ENCODE data around the gene ADGRA1. TPM values are rescaled to one million over a fixed set of nuclear protein-coding genes. Genes with fewer than 3 reads are reported as not detected.
"Not testable (repeated sequence)": the region's sequence is repeated elsewhere in the genome, so short reads cannot be mapped to it uniquely, and the experiment has no call there.

ADGRA1 gene
- total RNA-seq, 1 donor from 2014 or later: 9.1 TPM

DNA sequence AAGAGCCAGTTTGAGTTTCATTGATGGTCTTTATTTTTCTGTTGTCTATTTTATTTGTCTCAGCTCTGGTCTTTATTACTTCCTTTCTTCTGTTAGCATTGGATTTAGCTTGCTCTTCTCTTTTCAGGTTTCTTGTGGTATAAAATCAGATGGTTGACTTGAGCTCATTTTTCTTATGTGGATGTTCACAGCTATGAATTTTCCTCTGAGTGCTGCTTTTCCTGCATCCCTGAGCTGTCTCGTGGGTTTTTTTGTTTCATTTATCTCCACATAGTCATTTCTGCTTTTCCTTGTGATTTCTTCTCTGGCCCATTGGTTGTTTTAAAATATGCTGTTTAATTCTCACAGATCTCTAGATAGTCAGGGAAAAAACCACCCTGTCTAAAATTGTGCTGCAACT, 19.7 kb downstream of the ADGRA1 start:
- H3K4me3 Mint-ChIP-seq (ENCODE audit: unreplicated experiment): no peak overlapping the region
- no peak for DNase-seq
- peaks cover 6% of the 10 kb centered on the region for H3K4me1 Mint-ChIP-seq (ENCODE audit: low read depth, unreplicated experiment)
- H3K27ac Mint-ChIP-seq (ENCODE audit: unreplicated experiment): no peak overlapping the region
- peaks cover 15% of the 10 kb centered on the region for H3K27me3 Mint-ChIP-seq (ENCODE audit: unreplicated experiment)
- H3K36me3 Mint-ChIP-seq (ENCODE audit: unreplicated experiment): peaks cover 23% of the 10 kb centered on the region
- H3K9me3 Mint-ChIP-seq (ENCODE audit: unreplicated experiment): peaks cover 10% of the 10 kb centered on the region
- TF ChIP-seq, protein P1, sequence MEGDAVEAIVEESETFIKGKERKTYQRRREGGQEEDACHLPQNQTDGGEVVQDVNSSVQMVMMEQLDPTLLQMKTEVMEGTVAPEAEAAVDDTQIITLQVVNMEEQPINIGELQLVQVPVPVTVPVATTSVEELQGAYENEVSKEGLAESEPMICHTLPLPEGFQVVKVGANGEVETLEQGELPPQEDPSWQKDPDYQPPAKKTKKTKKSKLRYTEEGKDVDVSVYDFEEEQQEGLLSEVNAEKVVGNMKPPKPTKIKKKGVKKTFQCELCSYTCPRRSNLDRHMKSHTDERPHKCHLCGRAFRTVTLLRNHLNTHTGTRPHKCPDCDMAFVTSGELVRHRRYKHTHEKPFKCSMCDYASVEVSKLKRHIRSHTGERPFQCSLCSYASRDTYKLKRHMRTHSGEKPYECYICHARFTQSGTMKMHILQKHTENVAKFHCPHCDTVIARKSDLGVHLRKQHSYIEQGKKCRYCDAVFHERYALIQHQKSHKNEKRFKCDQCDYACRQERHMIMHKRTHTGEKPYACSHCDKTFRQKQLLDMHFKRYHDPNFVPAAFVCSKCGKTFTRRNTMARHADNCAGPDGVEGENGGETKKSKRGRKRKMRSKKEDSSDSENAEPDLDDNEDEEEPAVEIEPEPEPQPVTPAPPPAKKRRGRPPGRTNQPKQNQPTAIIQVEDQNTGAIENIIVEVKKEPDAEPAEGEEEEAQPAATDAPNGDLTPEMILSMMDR (IDR thresholded peaks at IDR 0.05; ENCODE audit: partially characterized antibody, unreplicated experiment): no peak

DNA sequence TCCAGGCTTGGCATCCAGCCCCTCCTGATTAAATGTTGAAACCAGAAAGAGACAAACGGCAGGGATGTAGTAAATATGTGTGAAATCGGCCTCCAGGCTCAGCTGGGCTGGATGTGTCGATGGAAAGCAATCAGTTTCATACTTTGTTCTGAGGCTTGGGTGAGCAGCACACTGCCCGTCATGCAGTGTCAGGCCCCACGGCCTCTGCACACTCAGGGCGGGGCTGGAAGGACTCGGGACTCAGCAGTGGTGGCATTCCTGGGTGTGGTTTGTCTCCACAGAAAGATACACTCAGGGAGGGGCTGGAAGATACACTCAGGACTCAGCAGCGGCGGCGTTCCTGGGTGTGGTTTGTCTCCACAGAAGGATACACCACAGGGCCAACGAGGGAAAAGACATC, 22.0 kb downstream of the ADGRA1 start:
- peaks cover 3% of the 10 kb centered on the region for H3K4me1 Mint-ChIP-seq (ENCODE audit: low read depth, unreplicated experiment)

DNA sequence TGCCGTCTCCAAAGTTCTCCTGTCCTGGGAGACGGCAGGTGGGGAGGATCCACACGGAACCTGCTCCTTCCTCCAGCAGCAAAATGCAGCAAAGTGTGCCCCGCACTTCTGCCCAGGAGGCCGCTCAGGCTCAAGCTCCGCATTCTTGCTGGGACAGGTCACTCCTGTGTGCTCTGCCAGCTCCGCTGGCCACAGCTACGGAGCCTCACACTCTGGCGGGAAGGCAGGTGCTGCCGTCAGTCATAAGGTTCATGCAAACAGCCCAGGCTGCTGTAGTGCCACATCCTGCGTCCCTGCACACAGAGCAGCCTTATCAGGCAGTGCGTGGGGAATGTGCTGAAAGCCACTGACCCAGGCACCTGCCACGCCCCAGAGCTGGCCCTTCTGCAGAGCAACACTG, 22.4 kb downstream of the ADGRA1 start:
- peaks cover 12% of the 10 kb centered on the region for H3K9me3 Mint-ChIP-seq (ENCODE audit: unreplicated experiment)
- H3K4me1 Mint-ChIP-seq (ENCODE audit: low read depth, unreplicated experiment): no peaks in the 10 kb centered on the region
- peaks cover 15% of the 10 kb centered on the region for H3K27me3 Mint-ChIP-seq (ENCODE audit: unreplicated experiment)
- peaks cover 34% of the 10 kb centered on the region for H3K36me3 Mint-ChIP-seq (ENCODE audit: unreplicated experiment)
- H3K27ac Mint-ChIP-seq (ENCODE audit: unreplicated experiment): no peak overlapping the region
- DNase-seq: no peak
- H3K4me3 Mint-ChIP-seq (ENCODE audit: unreplicated experiment): no peak overlapping the region
- TF ChIP-seq, protein P1 (IDR thresholded peaks at IDR 0.05; ENCODE audit: partially characterized antibody, unreplicated experiment): no peak

More for the DNA sequence above, 22.0 kb downstream of the ADGRA1 start:
- no peak overlapping the region for H3K4me3 Mint-ChIP-seq (ENCODE audit: unreplicated experiment)
- H3K9me3 Mint-ChIP-seq (ENCODE audit: unreplicated experiment): peaks cover 12% of the 10 kb centered on the region
- TF ChIP-seq, protein P1 (IDR thresholded peaks at IDR 0.05; ENCODE audit: partially characterized antibody, unreplicated experiment): no peak
- DNase-seq: no peak
- H3K36me3 Mint-ChIP-seq (ENCODE audit: unreplicated experiment): peaks cover 34% of the 10 kb centered on the region
- H3K27me3 Mint-ChIP-seq (ENCODE audit: unreplicated experiment): peaks cover 15% of the 10 kb centered on the region
- H3K27ac Mint-ChIP-seq (ENCODE audit: unreplicated experiment): no peak overlapping the region

DNA sequence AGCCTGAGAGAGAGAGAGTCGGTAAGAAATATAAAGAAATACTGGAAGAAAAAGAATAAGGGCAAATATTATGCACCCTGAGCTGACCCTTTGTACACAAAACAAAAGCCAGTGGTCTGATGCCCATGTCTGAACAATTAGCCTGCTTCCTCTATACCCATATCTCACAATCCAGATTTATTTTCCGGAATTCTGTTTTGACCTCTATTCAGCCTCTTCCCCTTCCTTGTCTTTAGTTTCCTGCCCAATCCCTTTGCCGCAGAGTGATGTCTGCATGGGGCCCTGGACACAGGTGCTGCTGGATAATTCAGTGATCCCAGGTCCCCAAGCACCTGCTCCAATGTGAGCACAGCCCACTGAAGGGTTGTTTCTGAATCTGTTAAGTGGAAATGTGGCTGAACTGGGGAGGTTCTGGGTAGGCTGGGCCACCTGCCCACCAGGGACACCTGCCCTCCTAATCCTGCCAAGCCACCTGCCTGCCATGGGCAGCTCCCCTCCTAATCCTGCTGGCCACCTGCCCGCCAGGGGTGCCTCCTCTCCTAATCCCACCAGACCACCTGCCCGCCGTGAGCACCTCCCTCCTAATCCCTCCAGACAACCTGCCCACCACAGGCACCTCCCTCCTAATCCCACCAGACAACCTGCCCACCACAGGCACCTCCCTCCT, 23.0 kb downstream of the ADGRA1 start:
- no peak for DNase-seq
- H3K4me1 Mint-ChIP-seq (ENCODE audit: low read depth, unreplicated experiment): no peaks in the 10 kb centered on the region
- H3K9me3 Mint-ChIP-seq (ENCODE audit: unreplicated experiment): peaks cover 12% of the 10 kb centered on the region
- H3K36me3 Mint-ChIP-seq (ENCODE audit: unreplicated experiment): peaks cover 34% of the 10 kb centered on the region
- TF ChIP-seq, protein P1 (IDR thresholded peaks at IDR 0.05; ENCODE audit: partially characterized antibody, unreplicated experiment): no peak
- H3K4me3 Mint-ChIP-seq (ENCODE audit: unreplicated experiment): no peak overlapping the region
- H3K27ac Mint-ChIP-seq (ENCODE audit: unreplicated experiment): no peak overlapping the region
- peaks cover 17% of the 10 kb centered on the region for H3K27me3 Mint-ChIP-seq (ENCODE audit: unreplicated experiment)

DNA sequence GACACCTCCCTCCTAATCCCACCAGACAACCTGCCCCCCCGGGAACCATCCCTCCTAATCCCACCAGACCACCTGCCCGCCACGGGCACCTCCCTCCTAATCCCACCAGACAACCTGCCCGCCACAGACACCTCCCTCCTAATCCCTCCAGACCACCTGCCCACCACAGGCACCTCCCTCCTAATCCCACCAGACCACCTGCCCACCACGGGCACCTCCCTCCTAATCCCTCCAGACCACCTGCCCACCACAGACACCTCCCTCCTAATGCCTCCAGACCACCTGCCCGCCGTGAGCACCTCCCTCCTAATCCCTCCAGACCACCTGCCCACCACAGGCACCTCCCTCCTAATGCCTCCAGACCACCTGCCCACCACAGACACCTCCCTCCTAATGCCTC, 23.9 kb downstream of the ADGRA1 start:
- DNase-seq; H3K27ac Mint-ChIP-seq (ENCODE audit: unreplicated experiment); H3K4me1 Mint-ChIP-seq (ENCODE audit: low read depth, unreplicated experiment); H3K4me3 Mint-ChIP-seq (ENCODE audit: unreplicated experiment): not testable (repeated sequence)
- Mint-ChIP-seq H3K36me3 (ENCODE audit: unreplicated experiment) (peaks cover 34% of the 10 kb centered on the region), H3K27me3 (ENCODE audit: unreplicated experiment) (peaks cover 17% of the 10 kb centered on the region), H3K9me3 (ENCODE audit: unreplicated experiment) (peaks cover 12% of the 10 kb centered on the region)

All from glutamatergic neuron (in vitro differentiated cells).